Uterus (tissue), 4 donors: ENCODE data around the gene PCED1B. TPM values are rescaled to one million over a fixed set of nuclear protein-coding genes. Genes with fewer than 3 reads are reported as not detected.

Experiments
- DNase-seq, 2 donors: peaks; one replicate each; pipeline ENCODE4 v3.0.0-alpha.2; 2019 to 2020
- H3K27ac ChIP-seq, 2 donors: fragments of 200-600 bp; sonication (generic); 1 replicate in 1 of 2; 2 replicates in 1 of 2; pipeline ENCODE4 v1.5.1; 2016 to 2018
- H3K27me3 ChIP-seq, 2 donors: fragments of 200-600 bp; sonication (generic); one replicate each; pipeline ENCODE4 v1.5.1; 2018 to 2019; ENCODE audit warnings: control low read depth in 1 of 2
- H3K36me3 ChIP-seq, 2 donors: fragments of 200-600 bp; sonication (generic); one replicate each; pipeline ENCODE4 v1.5.1; 2019; ENCODE audit warnings: control low read depth in 1 of 2
- H3K4me1 ChIP-seq, 2 donors: fragments of 200-600 bp; sonication (generic); one replicate each; pipeline ENCODE4 v1.5.1; 2018 to 2019; ENCODE audit warnings: control low read depth in 1 of 2
- H3K4me3 ChIP-seq, 2 donors: fragments of 200-600 bp; sonication (generic); 1 replicate in 1 of 2; 2 replicates in 1 of 2; pipeline ENCODE4 v1.5.1; 2018 to 2019; ENCODE audit warnings: mild to moderate bottlenecking in 1 of 2
- H3K9me3 ChIP-seq, 2 donors: fragments of 200-600 bp; sonication (generic); one replicate each; pipeline ENCODE4 v1.5.1; 2019; ENCODE audit warnings: control low read depth in 1 of 2
- CTCF ChIP-seq, 4 experiments: fragments of 200-600 bp in 2 of 4; fragments of 450-650 bp in 2 of 4; sonication (generic) in 2 of 4; IDR thresholded peaks; one replicate each; pipeline ENCODE4 v1.5.1; 2016 to 2019; ENCODE audit warnings: antibody characterized with exemption in 4 of 4, mild to moderate bottlenecking in 2 of 4, moderate library complexity in 1 of 4
- POLR2A ChIP-seq, 2 donors: fragments of 450-650 bp; IDR thresholded peaks; one replicate each; pipeline ENCODE4 v1.6.1; 2016; ENCODE audit warnings: antibody characterized with exemption in 2 of 2, mild to moderate bottlenecking in 1 of 2, moderate library complexity in 1 of 2
- intact Hi-C: fragments of 100-400 bp; cut with DNase I; formaldehyde crosslinking; loops from one replicate; pipeline ENCODE4 v1.15.1; 2023; ENCODE audit warnings: low total_unique reads
- total RNA-seq, 4 donors: library from RNA; depleted of rRNA in 3 of 4; stranded (reverse); fragments of >200 nt in 3 of 4; gene quantifications; one replicate each; pipeline versions ENCODE4 v1.1.0 to v1.2.4, GENCODE V29; 2014 to 2023
- donor health status: DM: yes; HTN: yes; CAD: no.

The PCED1B gene
- total RNA-seq, 4 donors from 2014 or later, result 1.0 to 46.6 (median 13.0) TPM

GRCh38 chr12:47033789-47034555 is 45.4 kb upstream of the PCED1B start:
- TF ChIP-seq CTCF (IDR thresholded peaks at IDR 0.05) (no peak), POLR2A (IDR thresholded peaks at IDR 0.05) (no peak)
- Histone ChIP-seq H3K9me3 (no peaks in the 10 kb centered on the region), H3K27ac (no peak overlapping the region), H3K4me3 (no peak overlapping the region), H3K27me3 (no peaks in the 10 kb centered on the region), H3K4me1 (no peaks in the 10 kb centered on the region), H3K36me3 (no peaks in the 10 kb centered on the region)
- intact Hi-C loops, result loop anchor here (5.0 kb wide), 1 partner anchor 653 kb away; no protein-coding TSS in a partner anchor
- DNase-seq, result no peak

- H3K27me3 ChIP-seq, result no peaks in the 10 kb centered on the region
- no peaks in the 10 kb centered on the region for H3K4me1 ChIP-seq
- H3K9me3 ChIP-seq, result no peaks in the 10 kb centered on the region
- no peak for DNase-seq
- no peak for TF ChIP-seq CTCF (IDR thresholded peaks at IDR 0.05)
- intact Hi-C loops, result loop anchor here (5.0 kb wide), 1 partner anchor 653 kb away; no protein-coding TSS in a partner anchor
- H3K27ac ChIP-seq, result no peak overlapping the region
- H3K36me3 ChIP-seq, result no peaks in the 10 kb centered on the region
- H3K4me3 ChIP-seq, result no peak overlapping the region
Observed at GRCh38 chr12:47034661-47035060, 44.8 kb upstream of the PCED1B start.

- intact Hi-C loops, result no loop called here
- Histone ChIP-seq H3K9me3 (no peaks in the 10 kb centered on the region), H3K36me3 (no peaks in the 10 kb centered on the region), H3K4me1 (no peaks in the 10 kb centered on the region), H3K27me3 (no peaks in the 10 kb centered on the region), H3K4me3 (no peak overlapping the region), H3K27ac (no peak overlapping the region)
- no peak for DNase-seq
- TF ChIP-seq CTCF (IDR thresholded peaks at IDR 0.05) (no peak), POLR2A (IDR thresholded peaks at IDR 0.05) (no peak)
Observed at GRCh38 chr12:47035484-47035883, 43.9 kb upstream of the PCED1B start.

- intact Hi-C loops, result no loop called here
- DNase-seq, result no peak
- no peak for TF ChIP-seq POLR2A (IDR thresholded peaks at IDR 0.05)
- no peak for TF ChIP-seq CTCF (IDR thresholded peaks at IDR 0.05)
- no peaks in the 10 kb centered on the region for H3K9me3 ChIP-seq
- no peaks in the 10 kb centered on the region for H3K27me3 ChIP-seq
- H3K36me3 ChIP-seq, result no peaks in the 10 kb centered on the region
- H3K4me3 ChIP-seq, result no peak overlapping the region
- no peaks in the 10 kb centered on the region for H3K4me1 ChIP-seq
- H3K27ac ChIP-seq, result no peak overlapping the region
Observed at GRCh38 chr12:47038270-47038748, 41.1 kb upstream of the PCED1B start.

GRCh38 chr12:47039079-47039478 is 40.3 kb upstream of the PCED1B start:
- no peaks in the 10 kb centered on the region for H3K27me3 ChIP-seq
- TF ChIP-seq POLR2A (IDR thresholded peaks at IDR 0.05) (no peak), CTCF (IDR thresholded peaks at IDR 0.05) (no peak)
- no peak overlapping the region for H3K4me3 ChIP-seq
- H3K36me3 ChIP-seq, result no peaks in the 10 kb centered on the region
- no peaks in the 10 kb centered on the region for H3K4me1 ChIP-seq
- H3K9me3 ChIP-seq, result no peaks in the 10 kb centered on the region
- intact Hi-C loops, result no loop called here
- DNase-seq, result no peak
- H3K27ac ChIP-seq, result no peak overlapping the region
